ENCODE results near the gene JPH2.

DNA sequence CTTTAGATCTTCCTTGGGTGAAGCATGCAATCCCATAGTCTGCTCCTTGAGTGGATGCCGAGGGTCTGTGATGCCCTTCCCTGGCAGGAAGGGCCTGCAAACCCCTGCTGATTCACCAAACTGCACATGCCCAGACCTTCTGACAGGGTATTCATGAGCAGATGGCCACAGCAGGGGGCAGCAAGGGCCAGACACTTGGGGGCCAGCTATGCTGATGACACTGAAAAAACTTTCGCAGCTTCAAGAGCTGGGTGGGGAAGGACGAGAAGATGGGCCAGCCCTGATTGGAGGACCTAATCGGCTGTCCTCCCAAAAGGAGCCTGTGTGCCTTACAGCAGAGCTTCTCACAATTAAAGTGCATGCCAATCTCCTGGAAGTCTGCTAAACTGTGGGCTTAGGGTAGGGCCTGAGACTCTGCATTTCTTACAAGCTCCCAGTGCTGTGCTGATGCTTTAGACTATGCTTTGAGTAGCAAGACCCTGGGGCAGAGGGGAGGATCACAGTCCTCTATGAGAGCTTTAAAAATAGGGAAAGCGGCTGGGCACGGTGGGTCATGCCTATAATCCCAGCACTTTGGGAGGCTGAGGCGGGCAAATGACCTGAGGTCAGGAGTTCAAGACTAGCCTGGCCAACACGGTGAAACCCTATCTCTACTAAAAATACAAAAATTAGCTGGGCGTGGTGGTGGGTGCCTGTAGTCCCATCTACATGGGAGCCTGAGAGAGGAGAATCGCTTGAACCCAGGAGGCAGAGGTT, 44.9 kb upstream of the JPH2 start:
- TF ChIP-seq, protein P1, sequence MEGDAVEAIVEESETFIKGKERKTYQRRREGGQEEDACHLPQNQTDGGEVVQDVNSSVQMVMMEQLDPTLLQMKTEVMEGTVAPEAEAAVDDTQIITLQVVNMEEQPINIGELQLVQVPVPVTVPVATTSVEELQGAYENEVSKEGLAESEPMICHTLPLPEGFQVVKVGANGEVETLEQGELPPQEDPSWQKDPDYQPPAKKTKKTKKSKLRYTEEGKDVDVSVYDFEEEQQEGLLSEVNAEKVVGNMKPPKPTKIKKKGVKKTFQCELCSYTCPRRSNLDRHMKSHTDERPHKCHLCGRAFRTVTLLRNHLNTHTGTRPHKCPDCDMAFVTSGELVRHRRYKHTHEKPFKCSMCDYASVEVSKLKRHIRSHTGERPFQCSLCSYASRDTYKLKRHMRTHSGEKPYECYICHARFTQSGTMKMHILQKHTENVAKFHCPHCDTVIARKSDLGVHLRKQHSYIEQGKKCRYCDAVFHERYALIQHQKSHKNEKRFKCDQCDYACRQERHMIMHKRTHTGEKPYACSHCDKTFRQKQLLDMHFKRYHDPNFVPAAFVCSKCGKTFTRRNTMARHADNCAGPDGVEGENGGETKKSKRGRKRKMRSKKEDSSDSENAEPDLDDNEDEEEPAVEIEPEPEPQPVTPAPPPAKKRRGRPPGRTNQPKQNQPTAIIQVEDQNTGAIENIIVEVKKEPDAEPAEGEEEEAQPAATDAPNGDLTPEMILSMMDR (IDR thresholded peaks at IDR 0.05): no peak
- TF ChIP-seq EP300 (IDR thresholded peaks at IDR 0.05): no peak
